Fibroblast of skin of back (primary cell): Measurements from ENCODE around the gene ZP4. TPM values are rescaled to one million over a fixed set of nuclear protein-coding genes. Genes with fewer than 3 reads are reported as not detected.

Experiments used
- DNase-seq: peaks from one replicate; pipeline ENCODE4 v3.0.0-alpha.2; 2013
- polyA plus RNA-seq, 2 experiments: library from polyadenylated mRNA; unstranded; fragments of 120-200 nt; gene quantifications; one replicate each; pipeline ENCODE4 v1.2.1, GENCODE V29; 2013; ENCODE audit not compliant: insufficient read length in 2 of 2

ZP4 gene, protein sequence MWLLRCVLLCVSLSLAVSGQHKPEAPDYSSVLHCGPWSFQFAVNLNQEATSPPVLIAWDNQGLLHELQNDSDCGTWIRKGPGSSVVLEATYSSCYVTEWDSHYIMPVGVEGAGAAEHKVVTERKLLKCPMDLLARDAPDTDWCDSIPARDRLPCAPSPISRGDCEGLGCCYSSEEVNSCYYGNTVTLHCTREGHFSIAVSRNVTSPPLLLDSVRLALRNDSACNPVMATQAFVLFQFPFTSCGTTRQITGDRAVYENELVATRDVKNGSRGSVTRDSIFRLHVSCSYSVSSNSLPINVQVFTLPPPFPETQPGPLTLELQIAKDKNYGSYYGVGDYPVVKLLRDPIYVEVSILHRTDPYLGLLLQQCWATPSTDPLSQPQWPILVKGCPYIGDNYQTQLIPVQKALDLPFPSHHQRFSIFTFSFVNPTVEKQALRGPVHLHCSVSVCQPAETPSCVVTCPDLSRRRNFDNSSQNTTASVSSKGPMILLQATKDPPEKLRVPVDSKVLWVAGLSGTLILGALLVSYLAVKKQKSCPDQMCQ
- not detected for polyA plus RNA-seq (2013, experiment 1 of 2; ENCODE audit: insufficient read length)
- polyA plus RNA-seq (2013, experiment 2 of 2; ENCODE audit: insufficient read length), result not detected

DNA sequence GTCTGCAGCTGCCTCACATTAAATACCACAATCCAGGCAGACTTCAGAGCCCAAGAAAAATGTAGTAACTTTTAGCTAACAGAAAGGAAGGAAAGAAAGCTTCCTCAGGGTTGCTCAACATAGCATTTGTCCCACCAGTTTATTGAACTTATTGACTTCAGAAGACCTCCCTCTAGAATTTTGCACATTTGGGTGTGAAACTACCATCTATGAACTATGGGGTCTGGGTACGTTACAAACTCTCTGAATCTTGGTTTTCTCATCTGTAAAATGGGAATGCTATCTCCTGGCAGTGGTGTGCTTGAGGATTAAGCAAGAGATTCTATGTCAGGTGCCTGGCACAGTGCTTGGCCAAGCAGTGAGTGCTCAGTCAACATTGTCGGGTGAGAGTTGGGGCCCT lies at the start of gene ZP4:
ZP4 (minus strand) TSS at position 101 of the 400 bp plus-strand sequence. CDS start 287 bp downstream, outside the sequence.
- DNase-seq, result no peak

DNA sequence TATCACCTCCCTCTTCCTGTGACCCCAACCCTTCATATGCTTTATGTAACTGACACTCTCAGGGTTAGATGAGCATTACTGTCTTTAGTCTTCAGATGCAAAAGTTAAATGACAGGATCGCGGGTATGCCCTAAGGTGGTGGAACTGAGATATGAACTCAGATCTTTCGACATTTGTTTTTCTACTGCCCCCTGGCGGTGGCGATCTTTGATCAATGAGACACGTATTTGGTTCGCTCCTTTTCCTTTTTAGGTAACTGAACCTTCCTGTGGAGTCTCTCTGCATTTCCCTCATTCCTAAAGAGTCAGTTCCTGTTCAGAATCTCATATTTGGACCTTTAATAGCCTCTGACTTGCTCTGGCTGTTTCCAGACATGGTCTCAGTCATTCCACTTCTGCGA lies 47.8 kb upstream of the ZP4 start:
- no peak for DNase-seq

DNA sequence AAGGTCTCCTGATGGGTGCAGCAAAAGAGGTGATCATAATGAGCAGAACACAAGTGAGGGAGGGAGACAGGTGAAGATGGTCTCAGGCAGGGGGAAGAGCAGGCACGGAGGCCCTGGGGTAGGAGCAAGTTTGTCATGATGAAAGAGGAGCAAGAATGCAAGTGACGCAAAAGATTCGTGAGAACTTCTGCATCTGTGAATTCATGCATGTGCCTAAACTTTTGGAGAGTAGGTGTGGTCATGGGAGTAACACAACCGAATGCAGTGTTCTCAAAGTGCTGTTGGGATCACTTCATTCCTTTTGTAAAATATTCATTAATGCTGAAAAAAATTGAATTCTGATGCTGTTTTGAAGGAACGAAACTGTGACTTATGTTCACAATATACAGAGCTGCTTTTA lies 47.3 kb upstream of the ZP4 start:
- no peak for DNase-seq

DNA sequence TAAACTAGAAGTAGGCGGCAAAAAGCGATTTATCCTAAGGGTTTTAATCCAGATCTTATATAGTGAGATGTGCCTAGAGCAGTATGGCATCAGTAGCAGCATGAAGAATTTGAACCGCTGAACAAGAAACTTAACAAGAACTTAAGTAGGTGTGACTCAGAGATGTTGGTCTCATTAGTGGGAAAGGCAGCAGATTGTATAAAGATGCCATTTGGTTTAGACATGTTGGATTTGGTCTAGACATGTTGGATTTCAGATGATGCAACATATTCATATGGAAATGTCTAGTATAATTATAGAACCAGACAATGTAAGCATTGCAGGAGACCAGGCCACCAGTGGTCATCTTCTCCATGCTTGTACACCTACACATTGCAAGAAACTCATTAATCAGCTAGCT lies 42.1 kb upstream of the ZP4 start:
- no peak for DNase-seq

DNA sequence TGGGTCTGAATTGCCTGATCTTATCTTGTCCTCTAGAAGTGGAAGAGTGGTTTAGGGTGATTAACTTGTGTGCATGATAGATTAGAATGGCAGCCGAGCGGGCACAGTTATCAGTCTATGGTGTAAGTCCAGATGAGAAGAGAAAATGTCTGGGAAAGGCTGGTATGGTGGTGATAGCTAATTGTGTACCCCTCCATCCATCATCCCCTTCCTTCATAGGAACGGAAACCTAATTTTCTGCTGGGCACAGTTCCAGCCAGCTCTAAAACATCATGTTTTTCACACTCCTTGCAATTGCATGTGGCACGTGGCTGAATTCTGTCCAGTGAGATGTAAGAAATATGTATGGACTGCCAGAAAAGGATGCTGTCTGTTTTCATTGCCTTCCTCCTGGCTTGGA lies 40.9 kb upstream of the ZP4 start:
- DNase-seq, result no peak

DNA sequence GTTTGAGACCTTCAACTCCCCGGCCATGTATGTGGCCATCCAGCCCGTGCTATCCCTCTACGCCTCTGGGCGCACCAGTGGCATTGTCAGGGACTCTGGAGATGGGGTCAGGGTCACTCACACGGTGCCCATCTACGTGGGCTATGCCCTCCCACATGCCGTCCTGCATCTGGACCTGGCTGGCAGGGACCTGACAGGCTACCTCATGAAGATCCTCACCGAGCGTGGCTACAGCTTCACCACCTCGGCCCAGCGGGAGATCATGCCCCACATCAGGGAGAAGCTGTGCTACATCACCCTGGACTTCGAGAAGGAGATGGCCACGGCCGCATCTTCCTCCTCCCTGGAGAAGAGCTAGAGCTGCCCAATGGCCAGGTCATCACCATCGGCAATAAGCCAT lies 36.5 kb upstream of the ZP4 start:
- no peak for DNase-seq

DNA sequence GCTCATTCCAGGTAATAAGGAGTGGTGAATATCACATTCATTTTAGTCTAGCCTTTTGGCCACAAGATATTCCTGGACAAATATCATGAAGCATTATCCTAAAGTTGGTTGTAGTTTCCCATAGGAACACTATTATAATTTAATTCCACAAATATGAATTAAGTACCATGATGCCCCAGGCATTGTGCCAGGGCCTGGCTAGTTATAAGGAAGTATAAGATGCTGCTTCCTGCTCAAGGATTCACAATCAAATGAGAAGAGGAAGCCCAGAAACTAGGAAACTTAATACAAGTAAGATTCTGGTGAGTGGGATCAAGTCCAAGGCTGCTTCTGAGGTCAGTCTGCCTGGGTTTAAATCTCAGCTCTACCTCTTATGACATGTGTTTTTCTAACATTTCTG lies 30.6 kb upstream of the ZP4 start:
- DNase-seq, result no peak

DNA sequence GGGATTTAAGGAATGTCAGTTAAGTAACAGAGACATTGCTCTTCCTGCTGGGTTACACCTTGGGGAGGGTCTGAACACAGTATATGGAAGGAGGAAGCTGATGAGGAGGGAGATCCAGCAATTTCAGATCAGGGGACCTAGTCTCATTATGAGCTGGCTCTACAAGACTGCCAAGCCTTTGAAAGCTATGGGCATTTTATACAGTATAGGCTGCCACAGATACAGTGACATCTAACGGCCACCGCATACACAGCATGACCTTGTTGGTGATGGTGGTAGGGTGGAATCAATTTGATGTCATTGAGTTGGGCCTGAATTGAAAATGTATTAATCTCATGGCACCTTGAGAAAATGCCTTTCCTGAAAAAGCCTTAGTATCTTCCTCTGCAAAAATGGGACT lies 22.6 kb upstream of the ZP4 start:
- no peak for DNase-seq

DNA sequence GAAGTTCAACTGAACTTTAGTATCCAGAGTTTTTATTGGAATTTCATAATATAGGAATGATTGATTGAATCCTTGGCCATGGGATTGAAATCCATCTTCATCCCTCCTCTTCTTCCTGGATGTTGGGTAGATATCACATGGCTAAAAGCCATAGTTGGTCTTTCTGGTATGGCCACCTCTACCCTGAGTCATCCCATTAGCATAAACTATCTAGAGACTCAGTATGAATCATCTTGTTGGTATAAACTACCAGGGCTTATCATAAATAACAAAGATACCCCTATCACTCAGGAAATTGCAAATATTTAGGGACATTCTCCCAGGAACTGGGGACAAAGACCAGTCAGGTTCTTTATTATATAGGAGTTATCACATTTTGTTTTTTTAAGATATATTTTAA lies 21.2 kb upstream of the ZP4 start:
- no peak for DNase-seq

DNA sequence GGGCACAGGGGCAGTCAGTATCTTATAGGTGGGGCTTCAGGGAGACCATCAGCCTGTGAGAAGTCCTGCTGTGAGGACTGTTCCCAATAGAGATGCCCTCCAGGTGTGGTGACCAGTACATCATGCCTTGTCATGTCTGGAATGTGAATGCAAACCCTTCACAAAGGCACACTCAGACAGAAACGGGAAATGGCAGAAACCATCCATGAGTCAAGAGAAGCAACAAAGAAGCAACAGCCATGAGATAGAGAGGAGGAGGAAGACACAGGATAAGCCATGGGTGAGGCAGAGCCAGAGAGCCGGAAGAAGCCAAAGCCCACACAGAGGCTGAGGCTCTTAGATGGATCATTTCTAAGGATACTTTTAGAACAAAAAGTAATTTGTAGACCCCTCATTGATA lies 20.1 kb upstream of the ZP4 start:
- no peak for DNase-seq

DNA sequence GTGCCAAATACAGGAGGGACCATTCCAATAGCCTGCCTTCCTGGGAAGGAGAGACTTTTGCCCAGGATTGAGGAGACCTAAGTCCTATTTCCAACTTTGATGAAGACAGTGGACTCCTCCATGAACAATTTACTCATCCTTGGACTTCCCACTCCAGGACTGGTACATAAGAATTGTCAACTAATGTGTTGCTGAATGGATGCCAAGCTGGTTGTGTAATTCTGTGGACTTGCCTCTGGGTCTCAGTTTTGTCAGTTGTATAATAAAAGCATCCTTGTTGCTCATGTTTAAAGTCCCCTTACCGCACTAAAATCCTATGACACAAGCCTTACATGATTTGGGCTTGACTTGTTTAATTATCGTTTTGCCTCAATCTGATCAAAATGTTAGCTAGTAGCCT lies 13.2 kb upstream of the ZP4 start:
- no peak for DNase-seq

DNA sequence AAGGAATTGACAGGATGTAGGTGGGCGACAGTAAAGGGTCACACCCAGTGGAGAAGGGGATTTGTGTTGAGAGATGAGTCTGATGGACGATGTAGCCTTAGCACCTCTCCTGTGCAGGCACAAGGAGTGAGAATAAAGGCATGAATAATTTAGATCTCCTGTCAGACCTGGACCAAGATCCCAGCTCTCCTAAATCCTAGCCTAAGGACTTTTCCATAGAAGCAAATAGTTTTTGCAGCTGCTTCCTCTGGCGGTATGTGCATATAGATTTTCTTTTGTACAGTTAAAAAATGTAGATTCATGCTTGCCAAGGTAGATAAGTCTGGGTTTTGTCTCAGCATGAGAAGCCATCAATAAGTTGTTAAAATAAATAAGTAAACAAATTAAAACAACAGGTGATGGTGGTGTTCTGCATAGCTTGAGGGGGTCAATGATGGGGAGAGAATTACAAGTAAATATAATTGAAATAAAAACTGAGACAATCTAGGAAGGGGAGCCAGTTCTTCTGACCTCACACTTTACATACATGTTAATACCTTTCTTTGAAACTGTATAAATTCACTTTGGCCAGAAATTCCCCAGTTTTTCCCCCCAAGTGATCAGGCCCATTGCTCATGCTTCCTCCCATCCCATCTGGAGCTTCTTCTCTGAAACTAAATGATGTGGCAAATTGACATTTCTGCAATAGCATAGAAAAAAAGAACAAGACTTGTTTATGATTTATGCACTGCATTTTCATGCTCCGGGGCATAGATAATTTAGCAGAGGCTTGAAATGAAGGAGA lies 12.4 kb upstream of the ZP4 start:
- DNase-seq, result no peak

DNA sequence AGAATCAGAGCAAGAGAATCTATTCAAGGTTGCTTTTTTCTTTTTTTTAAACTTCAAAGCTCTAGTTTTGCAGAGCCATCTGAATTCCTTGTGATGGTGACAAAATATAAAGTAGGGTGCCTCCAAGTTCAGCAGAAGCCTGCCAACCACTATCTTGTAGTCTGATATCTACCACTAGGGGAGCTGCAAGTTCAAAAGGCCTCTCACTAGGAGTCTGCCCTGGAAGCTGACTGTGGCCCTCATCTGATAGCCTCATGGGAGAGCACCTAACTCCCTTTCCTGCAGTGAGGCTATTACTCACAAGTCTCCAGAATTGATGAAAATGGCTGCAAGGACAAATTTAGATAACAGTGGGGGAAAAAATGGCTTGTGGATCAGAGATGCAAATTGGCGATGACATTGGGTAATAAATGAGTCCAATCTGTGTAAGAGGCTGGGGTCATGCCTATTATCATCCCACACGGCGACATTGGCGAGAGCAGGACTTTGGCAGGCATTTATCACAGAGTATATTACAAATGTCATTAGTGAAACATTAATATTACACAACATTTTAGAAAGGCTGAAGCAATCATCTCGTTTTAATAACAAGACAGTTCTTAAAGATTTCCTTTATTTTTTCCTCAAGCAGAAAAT lies 10.7 kb upstream of the ZP4 start:
- no peak for DNase-seq

DNA sequence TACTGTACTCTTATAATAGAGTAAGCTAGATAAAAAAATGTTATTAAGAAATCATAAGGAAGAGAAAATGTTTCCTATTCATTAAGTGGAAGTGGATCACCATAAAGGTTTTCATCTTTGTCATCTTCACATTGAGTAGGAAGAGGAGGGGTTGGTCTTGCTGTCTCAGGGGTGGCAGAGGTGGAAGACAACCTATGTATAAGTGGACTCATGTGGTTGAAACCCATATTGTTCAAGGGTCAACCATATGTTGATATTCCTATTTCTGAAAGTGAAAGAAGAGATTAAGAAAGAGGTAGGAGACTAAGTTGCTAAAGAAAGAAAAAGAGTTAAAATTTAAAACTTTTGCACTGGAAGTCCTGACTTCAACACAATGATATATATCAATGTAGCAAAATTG lies 4.9 kb upstream of the ZP4 start:
- DNase-seq, result no peak

DNA sequence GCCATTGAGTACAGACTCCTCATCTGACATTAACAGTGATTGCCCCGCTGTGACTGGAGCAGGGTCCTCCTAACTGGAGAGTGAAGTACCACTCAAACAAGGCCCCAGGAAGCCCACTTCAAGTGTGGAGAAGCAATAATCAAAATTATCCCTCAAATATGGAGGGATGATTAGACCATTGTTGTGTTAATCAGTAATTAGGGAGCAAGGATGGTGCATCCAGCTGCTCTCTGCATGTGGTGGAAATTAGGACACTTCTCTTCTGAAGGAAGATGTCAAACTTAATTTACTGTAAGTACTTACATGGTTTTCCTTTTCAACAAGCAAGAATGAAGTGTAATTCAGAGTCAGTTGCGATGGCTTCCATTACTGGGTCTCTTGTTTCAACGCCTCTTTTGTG lies 3.4 kb upstream of the ZP4 start:
- no peak for DNase-seq

DNA sequence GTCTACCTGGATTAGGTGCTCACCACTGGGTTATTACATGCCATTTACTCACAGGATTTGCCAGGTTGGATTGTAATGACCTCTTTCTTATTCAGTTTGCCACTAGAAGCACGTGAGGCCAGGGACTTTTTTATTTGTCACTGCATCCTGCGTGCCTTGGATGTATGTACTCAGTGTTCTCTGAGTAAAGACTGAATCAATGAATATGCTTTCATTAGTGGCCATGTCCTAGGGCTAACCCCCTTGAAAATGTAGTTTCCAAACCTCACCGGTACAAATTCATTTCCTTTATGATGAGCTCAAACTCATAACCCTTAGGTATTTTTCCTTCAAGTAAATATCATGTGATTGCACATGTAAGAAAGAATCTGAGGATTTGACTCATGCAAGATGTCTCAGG lies 1.3 kb upstream of the ZP4 start:
- no peak for DNase-seq

DNA sequence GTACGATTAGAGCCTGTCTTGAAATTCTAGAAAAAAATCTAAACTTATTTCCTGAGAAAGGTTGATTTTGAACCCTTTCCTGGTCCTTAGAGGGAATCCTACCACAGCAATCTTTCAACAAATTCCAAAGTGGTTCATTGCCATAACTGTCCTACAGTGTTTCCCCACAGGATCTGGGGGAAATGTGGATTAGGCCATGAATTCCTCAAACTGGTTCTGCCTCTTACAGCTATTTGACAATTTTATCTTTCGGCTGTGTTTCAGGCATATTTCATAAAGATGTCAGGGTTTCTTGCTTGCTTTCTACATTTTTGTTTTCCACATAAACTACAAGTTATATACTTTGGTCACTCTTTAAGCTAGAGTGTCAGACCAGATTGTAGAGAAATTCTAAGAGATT lies 544 bp upstream of the ZP4 start:
- no peak for DNase-seq

DNA sequence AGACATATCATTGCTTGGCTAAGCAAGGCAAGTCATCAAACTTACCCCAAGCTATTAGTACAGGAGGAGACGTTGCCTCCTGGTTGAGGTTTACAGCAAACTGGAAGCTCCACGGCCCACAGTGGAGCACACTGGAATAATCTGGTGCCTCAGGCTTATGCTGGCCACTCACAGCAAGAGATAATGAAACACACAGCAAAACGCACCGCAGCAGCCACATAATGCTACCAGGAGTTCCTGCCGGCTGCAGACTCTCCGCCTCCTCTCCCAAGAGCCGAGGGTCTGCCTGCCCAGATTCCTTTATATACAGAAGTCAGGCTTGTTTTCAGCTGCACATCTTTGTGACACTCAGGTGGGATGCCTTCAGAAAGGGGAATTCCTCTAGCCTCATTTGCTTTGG lies 306 bp downstream of the ZP4 start:
- DNase-seq, result no peak

DNA sequence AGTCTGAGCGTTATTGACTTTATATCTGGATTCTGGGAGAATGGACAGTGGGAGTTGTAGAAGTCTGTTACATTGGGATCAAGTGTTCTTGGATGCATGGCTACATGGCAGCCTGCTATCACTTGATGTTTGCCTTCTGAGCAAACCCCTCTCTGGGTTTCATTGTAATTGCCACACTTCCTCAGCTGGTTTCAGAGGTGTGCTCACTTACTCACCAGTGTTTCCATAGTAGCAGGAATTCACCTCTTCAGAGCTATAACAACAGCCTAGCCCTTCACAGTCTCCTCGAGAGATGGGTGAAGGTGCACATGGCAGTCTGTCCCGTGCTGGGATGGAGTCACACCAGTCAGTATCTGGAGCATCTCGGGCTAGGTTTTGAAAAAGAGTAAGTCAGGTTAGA lies 2.6 kb downstream of the ZP4 start:
- DNase-seq, result no peak

DNA sequence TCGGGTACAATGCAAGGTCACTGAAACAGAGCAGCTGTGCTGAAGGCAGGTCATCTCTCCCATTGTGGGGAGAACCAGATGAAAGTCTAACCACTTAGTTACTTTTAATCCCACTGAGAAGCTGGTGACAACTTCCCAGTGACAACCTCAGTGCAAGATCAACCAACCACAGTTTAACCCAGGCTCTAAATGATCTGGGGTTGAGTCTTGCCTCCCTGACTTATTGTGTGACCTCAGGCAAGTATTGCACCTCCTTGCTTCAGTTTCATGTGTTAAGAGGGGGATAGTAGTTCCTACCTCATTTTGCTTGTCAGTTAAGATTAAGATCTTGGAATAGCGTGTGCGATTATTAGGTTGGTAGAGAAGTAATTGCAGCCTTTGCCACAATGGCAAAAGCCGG lies 3.2 kb downstream of the ZP4 start:
- DNase-seq, result no peak

DNA sequence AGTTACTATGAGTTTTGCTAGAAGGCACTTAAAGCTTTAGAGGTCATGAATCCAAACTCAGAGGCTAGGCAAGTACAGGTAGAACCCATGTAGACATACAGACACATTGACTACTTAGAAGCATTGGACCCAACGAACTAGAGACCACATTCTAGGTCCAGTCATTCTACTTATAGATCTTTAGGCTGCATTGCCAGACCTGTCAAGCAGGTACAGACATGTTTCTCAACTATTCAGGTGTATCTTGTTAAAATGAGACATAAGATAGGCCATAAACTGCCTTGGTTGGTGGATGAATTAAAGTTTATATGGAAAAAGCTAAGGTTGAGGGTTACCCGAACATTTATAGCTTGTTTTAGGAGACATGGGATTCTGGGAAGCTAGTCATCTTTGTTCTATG lies 6.5 kb downstream of the ZP4 start:
- no peak for DNase-seq

DNA sequence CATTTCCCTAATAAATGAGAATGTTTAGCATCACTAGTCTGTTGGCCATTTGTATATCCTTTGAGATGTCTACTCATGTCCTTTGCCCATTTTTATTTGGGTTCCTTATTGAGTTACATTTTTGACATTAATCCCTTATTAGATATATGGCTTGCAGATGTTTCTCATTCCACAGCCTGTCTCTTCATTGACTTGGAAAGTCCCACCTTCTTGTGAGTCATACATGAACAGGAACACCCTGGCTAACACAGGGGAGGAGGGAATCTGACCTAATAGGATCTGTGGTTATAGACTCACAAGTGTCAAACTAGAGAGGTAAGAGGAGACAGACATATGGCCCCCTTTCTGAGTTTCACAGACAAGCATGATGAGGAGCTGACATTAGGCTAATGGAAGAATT lies 11.5 kb downstream of the ZP4 start:
- DNase-seq, result peak; percentile 41

DNA sequence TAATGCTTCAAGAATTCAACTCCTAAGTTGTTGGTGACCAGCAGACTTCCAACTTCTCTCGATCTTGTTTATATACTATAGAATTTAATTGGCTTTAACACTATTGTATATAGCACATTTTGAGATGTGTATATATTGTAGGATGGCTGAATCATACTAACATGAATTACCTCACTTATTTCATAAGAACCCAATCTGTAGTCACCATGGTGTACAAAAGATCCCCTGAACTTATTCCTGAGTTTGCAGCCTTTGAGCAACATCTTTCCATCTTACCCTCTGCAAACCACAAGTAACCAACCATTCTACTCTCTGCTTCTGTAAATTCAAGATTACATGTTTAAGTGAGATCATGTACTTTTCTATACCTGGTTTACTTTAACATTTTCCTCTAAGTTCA lies 12.3 kb downstream of the ZP4 start:
- no peak for DNase-seq
